MM.1S (cell line): Measurements from ENCODE around the gene BCAS3.

Experiments used
- EZH2 ChIP-seq: fragments of 300-600 bp; sonication (generic); optimal IDR thresholded peaks from 2 replicates; pipeline ENCODE3; 2017; ENCODE audit warnings: low read depth, mild to moderate bottlenecking, antibody characterized with exemption, low read length, mixed read lengths
- EZH2phosphoT487 ChIP-seq: fragments of 300-600 bp; sonication (generic); IDR thresholded peaks from 2 replicates; pipeline ENCODE4 v1.6.1; 2018; ENCODE audit warnings: antibody characterized with exemption, low read length
- TF ChIP-seq, protein P1 (sequence below): fragments of 300-600 bp; sonication (generic); IDR thresholded peaks from 2 replicates; pipeline ENCODE4 v1.5.1; 2016; ENCODE audit warnings: antibody characterized with exemption, low read length, mixed read lengths

GRCh38 chr17:61351745-61352407 is 674.2 kb downstream of the BCAS3 start:
- TF ChIP-seq EZH2: no peak
- TF ChIP-seq EZH2phosphoT487: no peak
- TF ChIP-seq, protein P1, sequence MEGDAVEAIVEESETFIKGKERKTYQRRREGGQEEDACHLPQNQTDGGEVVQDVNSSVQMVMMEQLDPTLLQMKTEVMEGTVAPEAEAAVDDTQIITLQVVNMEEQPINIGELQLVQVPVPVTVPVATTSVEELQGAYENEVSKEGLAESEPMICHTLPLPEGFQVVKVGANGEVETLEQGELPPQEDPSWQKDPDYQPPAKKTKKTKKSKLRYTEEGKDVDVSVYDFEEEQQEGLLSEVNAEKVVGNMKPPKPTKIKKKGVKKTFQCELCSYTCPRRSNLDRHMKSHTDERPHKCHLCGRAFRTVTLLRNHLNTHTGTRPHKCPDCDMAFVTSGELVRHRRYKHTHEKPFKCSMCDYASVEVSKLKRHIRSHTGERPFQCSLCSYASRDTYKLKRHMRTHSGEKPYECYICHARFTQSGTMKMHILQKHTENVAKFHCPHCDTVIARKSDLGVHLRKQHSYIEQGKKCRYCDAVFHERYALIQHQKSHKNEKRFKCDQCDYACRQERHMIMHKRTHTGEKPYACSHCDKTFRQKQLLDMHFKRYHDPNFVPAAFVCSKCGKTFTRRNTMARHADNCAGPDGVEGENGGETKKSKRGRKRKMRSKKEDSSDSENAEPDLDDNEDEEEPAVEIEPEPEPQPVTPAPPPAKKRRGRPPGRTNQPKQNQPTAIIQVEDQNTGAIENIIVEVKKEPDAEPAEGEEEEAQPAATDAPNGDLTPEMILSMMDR: no peak
